Limb (tissue), 2 donors: Measurements from ENCODE around the gene GLCCI1.

Source experiments
- DNase-seq, 2 donors: peaks; one replicate each; pipeline ENCODE4 v3.0.0-alpha.2; 2016; ENCODE audit errors: extremely low spot score in 2 of 2

GLCCI1 gene

DNA sequence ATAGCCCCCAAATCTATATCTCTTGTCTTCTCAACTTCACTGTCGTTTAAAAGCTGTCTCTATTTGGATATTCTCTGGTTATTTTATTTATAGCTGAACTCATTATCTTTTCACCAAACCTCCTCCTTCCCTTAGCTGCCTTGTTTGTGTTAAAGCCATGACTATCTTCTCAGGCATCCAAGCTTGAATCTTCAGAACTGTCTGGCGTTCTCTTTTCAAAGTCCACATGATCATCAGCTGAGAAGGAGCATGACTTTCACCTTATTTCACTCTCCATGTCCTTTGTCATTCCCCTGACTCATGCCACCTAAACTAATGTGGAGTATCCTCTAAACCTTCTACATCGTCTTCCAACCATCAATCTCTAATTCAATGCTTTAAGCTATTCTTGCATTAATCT is 5.7 kb upstream of the GLCCI1 start:
- DNase-seq: no peak

DNA sequence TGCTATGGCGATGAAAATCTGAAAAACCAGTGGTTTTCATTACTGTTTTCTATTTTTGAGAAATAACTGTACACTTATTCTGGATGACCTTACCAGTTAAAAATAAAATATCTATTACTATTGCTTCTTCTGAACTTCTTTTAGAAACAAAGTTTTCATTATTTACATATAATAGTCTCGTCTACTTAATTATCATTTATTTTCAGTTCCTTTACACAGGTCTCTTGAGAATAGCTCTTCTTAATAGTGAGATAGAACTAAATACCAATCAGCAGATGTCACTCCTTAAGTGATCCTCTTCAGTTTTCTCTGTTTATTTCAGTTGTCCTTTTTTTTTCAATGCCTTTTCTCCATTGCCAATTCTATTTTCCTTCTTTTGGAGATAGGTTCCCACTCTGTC is 4.3 kb upstream of the GLCCI1 start:
- no peak for DNase-seq

DNA sequence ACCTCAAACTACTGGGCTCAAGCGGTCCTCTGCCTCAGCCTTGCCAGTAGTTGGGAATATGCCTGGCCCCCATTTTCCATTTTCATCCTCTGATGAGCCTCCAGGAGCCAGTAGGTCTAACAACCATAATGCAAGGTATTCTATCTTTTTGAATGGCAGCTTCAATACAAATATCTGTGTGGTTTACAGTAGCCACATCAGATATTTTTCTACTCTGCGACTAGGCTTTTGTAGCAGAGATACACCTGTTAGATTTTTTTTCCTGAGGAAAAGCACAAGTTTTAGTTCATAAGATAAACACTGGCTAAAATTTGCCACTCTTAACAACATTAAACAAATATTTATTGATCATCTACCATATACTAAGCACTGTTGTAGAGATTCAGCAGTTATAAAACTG is 3.9 kb upstream of the GLCCI1 start:
- DNase-seq: no peak

- DNase-seq: no peak
These were observed 3.3 kb upstream of the GLCCI1 start for GRCh38 chr7:7965301-7965700.

DNA sequence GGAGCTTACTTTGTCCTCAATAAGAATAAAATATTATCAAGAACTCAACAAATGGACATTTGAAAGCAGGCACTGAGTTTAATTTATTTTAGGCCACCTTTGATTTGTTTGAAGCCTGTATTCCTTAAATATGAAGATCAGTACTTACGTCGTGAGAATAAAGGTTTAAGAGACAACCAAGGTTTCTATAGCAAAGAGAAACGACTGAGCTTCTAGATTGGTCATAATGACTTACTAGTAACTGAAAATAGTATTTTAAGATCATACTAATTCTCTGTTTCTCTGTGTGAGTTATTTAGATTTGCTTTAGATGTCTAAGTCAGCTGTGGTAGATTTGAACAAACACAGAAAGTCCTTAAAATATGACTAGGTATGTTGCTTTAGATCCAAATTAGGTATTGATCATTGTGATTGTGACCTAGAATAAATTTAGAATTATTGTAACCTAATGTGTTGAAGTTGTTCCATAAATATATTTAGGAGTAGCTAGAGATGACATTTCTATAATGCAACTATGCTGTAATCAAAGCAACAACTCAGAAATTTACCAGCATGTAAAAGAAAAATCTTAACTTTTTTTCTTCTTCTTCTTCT is 2.4 kb upstream of the GLCCI1 start:
- no peak for DNase-seq

- DNase-seq: no peak
These were observed 581 bp upstream of the GLCCI1 start for GRCh38 chr7:7967886-7968543.

- DNase-seq: peak; percentile 30 to 72
These were observed 975 bp downstream of the GLCCI1 start for GRCh38 chr7:7969306-7970236.

GRCh38 chr7:7970237-7970530 is 1.6 kb downstream of the GLCCI1 start:
- DNase-seq: peak in 1 of 2 donors; percentile 64

- peak in 1 of 2 donors; percentile 32 for DNase-seq
These were observed 2.1 kb downstream of the GLCCI1 start for GRCh38 chr7:7970531-7971307.

DNA sequence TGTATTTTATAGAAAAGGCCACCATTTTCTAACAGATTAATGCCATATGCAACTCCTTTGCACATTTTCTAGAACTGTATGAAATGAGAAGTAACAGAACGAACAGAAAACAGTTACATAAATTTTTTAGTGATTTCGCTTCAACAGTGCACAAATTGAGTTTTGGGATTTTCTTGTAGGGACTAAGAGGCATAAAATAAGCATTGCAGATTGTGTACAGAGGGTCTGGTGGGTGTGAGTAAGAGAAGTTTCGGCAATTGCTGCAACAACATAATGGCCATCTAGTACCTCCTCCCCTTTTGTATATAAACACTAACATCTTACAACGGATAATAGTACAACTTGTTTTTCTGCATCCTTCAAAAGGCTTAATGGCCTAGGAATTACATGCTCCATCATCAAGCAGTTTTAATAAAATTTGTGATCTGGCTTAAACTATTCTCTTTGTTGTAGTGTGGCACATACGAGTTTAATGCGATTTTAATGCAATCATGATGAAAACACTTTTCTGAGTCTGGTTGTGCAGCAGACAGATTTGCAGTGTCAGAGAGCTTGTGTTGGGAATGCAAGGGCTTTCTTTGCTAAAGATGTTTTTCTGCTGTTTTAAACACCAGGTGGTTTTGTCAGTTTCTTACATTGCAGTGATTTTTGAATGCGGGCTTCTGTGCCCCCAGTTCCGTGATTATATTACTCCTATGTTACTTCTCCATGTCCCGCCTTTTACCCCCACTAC is 2.9 kb downstream of the GLCCI1 start:
- DNase-seq: no peak

DNA sequence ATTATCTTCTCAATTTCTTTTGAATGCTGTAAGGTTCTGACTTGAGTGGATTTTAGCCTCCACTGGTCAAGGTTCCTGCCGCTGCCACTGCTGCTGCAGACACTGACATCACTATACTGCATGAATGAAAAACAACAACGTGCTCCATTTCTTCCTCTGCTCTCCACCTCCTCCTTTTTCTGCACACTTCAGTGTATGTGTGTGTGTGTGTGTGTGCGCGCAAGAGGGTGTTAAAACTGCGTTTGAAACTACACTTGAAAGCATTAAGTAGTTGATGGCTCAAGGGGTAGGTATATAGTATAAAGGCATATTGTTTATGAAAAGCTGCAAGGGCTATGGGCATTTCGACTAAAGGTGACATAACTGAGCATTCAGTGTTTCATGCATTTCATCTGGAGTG is 3.5 kb downstream of the GLCCI1 start:
- peak in 1 of 2 donors; percentile 34 for DNase-seq

DNA sequence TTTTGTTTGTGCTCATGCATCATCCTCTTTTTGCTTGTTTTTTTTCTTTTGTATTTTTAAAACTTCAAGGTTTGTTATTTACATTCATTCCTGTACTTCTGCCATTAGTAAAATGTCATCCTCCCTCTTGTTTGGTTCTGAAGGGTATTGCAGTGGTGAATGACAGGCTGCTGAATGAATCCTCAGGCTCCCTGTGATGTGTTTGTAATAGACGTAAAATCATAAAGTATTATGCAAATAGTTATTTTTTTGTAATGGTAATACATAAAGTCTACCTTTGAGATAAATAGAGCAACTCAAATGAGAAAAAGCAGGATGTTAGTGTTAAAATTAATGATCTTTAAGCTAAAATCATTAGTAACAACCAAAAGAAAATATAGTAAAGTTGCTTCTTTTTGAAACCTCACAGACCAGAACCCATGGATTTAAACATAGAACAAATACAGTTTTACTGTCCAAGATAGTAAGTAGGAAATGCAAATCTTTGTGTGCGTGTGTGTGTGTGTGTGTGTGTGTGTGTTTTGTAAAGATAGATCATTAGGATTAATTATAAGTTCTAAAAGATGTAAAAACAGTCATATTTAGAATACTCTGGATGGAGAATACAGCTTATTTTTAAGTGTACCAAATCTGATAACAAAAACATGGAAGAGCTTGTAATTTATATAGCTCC is 4.5 kb downstream of the GLCCI1 start:
- DNase-seq: no peak

GRCh38 chr7:7976677-7977076 is 8.1 kb downstream of the GLCCI1 start:
- DNase-seq: no peak

GRCh38 chr7:7977774-7978173 is 9.2 kb downstream of the GLCCI1 start:
- DNase-seq: no peak

- DNase-seq: no peak
These were observed 10.3 kb downstream of the GLCCI1 start for GRCh38 chr7:7978860-7979259.

DNA sequence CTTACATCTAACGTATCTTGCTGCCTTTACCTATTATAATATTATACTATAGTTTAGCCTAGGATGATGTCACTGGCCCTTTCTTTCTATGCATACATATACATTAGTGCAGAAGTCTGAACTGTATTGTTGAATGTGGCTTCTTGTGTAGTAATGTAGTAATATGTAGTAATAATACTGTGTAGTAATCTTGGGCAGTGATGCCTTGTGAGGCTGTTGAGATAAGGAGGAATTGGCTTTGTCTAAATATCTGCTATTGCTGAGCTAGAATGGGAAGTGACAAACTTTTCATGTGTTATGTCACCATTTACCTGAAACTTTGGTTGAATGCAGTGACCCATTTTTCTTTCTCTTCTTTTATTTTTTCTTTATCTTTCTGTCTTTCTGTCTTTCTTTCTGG is 11.0 kb downstream of the GLCCI1 start:
- no peak for DNase-seq

GRCh38 chr7:7980134-7980533 is 11.5 kb downstream of the GLCCI1 start:
- DNase-seq: no peak

- no peak for DNase-seq
These were observed 14.3 kb downstream of the GLCCI1 start for GRCh38 chr7:7982904-7983303.

DNA sequence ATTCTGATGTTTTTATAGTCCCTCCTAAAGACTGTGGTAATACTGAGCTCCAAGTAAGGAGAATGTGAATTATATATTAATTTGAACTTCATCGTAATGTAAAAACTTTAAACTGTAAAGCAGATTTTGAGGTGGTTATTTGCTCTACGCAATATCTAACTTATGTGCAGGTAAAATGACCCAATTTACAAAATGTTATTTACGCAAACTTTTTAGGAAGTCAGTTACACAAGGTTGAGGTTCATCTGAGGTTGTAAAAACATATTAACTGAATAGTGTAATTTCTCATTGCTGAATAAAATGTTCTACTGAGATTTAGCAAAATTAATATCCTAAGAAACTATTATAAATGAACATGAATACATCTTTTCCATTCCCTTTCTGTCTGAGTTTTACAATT is 15.8 kb downstream of the GLCCI1 start:
- DNase-seq: no peak

DNA sequence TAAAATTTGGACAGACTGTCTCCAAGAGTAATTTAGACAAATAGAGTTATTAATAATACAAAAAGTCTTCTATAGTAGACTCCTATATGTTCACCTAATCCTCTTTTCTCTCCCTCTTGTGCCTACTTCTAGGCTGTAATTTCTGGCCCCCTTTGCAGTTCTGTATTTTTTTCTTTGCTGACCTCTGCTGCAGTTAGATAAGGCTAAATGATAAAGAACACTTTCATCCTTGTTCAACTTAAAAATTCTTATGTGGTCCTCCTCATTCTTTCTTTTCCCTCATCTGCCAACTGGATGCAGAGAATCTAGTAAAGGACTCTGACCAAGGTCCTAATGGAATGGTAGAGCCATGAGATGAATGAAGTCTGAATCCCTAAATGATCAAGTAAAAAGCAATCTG is 20.1 kb downstream of the GLCCI1 start:
- no peak for DNase-seq

GRCh38 chr7:7989133-7989532 is 20.5 kb downstream of the GLCCI1 start:
- no peak for DNase-seq
